HEK293 (cell line): ENCODE measurements around the gene CPA2.

Source experiments
- CTCF ChIA-PET: fragments of 350-600 bp; formaldehyde crosslinking; extraction: SDS; loops from one replicate; lab custom pipeline; 2021; ENCODE audit warnings: antibody characterized with exemption; lab: Yijun Ruan, JAX
- POLR2A ChIA-PET: fragments of 300-600 bp; formaldehyde crosslinking; extraction: SDS; loops from one replicate; lab custom pipeline; 2020; ENCODE audit warnings: antibody characterized with exemption, inconsistent platforms; lab: Yijun Ruan, JAX
- H3K27ac ChIP-seq: fragments of 200-500 bp; sonication (Bioruptor generic); 2 replicates; pipeline ENCODE4 v1.5.1; 2014; ENCODE audit warnings: low read depth, low read length, control low read depth, inconsistent platforms; ENCODE audit errors: extremely low read depth
- H3K36me3 ChIP-seq, 2 experiments: fragments of 200-500 bp in 1 of 2; sonication (Bioruptor generic) in 1 of 2; 1 replicate in 1 of 2; 2 replicates in 1 of 2; pipeline ENCODE4 v1.5.1; 2014 to 2017; ENCODE audit warnings: inconsistent platforms in 2 of 2, low read length in 2 of 2; ENCODE audit not compliant: control insufficient read depth in 2 of 2, insufficient read depth in 1 of 2
- H3K4me1 ChIP-seq: fragments of 200-500 bp; sonication (Bioruptor generic); 2 replicates; pipeline ENCODE4 v1.5.1; 2014; ENCODE audit warnings: mild to moderate bottlenecking, low read length, inconsistent platforms; ENCODE audit not compliant: control insufficient read depth, insufficient read depth
- H3K4me3 ChIP-seq: 2 replicates; pipeline ENCODE4 v1.5.1; 2011; ENCODE audit warnings: low read depth, mild to moderate bottlenecking, control low read depth, low read length, moderate library complexity
- H3K9me3 ChIP-seq: fragments of 200-500 bp; sonication (Bioruptor generic); 2 replicates; pipeline ENCODE4 v1.5.1; 2014; ENCODE audit warnings: low read depth, low read length, inconsistent platforms; ENCODE audit not compliant: control insufficient read depth, insufficient read depth
- FEZF1 ChIP-seq: fragments of 450-650 bp; formaldehyde crosslinking; IDR thresholded peaks from 2 replicates; pipeline ENCODE4 v1.5.1; 2016; ENCODE audit warnings: missing biosample characterization, missing genetic modification characterization
- GLIS1 ChIP-seq: fragments of 450-650 bp; formaldehyde crosslinking; IDR thresholded peaks from 2 replicates; pipeline ENCODE4 v1.5.1; 2016; ENCODE audit warnings: missing biosample characterization, missing genetic modification characterization
- KLF9 ChIP-seq: fragments of 450-650 bp; formaldehyde crosslinking; IDR thresholded peaks from 2 replicates; pipeline ENCODE4 v1.5.1; 2016; ENCODE audit warnings: missing biosample characterization, missing genetic modification characterization, low read depth
- PRDM4 ChIP-seq: fragments of 450-650 bp; formaldehyde crosslinking; IDR thresholded peaks from 2 replicates; pipeline ENCODE4 v1.5.1; 2017; ENCODE audit warnings: missing biosample characterization, missing genetic modification characterization
- ZFP69B ChIP-seq: fragments of 450-650 bp; formaldehyde crosslinking; IDR thresholded peaks from 2 replicates; pipeline ENCODE4 v1.5.1; 2016; ENCODE audit warnings: missing biosample characterization, missing genetic modification characterization
- ZNF169 ChIP-seq: fragments of 450-650 bp; formaldehyde crosslinking; IDR thresholded peaks from 2 replicates; pipeline ENCODE4 v1.5.1; 2016; ENCODE audit warnings: missing biosample characterization, missing genetic modification characterization
- ZNF223 ChIP-seq: fragments of 450-650 bp; formaldehyde crosslinking; IDR thresholded peaks from 2 replicates; pipeline ENCODE4 v1.5.1; 2016; ENCODE audit warnings: missing biosample characterization, missing genetic modification characterization
- ZNF23 ChIP-seq: fragments of 450-650 bp; formaldehyde crosslinking; IDR thresholded peaks from 2 replicates; pipeline ENCODE4 v1.5.1; 2016; ENCODE audit warnings: missing biosample characterization, missing genetic modification characterization, borderline replicate concordance
- ZNF350 ChIP-seq: fragments of 450-650 bp; formaldehyde crosslinking; IDR thresholded peaks from 2 replicates; pipeline ENCODE4 v1.5.0; 2017; ENCODE audit warnings: missing biosample characterization, mild to moderate bottlenecking, missing genetic modification characterization
- ZNF426 ChIP-seq: fragments of 450-650 bp; formaldehyde crosslinking; IDR thresholded peaks from 2 replicates; pipeline ENCODE4 v1.5.1; 2017; ENCODE audit warnings: missing biosample characterization, missing genetic modification characterization, mild to moderate bottlenecking, inconsistent platforms, moderate library complexity
- ZNF544 ChIP-seq: fragments of 450-650 bp; formaldehyde crosslinking; IDR thresholded peaks from 2 replicates; pipeline ENCODE4 v1.5.0; 2017; ENCODE audit warnings: missing biosample characterization, missing genetic modification characterization
- ZNF571 ChIP-seq: fragments of 450-650 bp; formaldehyde crosslinking; IDR thresholded peaks from 2 replicates; pipeline ENCODE4 v1.5.0; 2017; ENCODE audit warnings: missing biosample characterization, missing genetic modification characterization
- ZNF626 ChIP-seq: fragments of 450-650 bp; sonication (Bioruptor Pico); formaldehyde crosslinking; IDR thresholded peaks from 2 replicates; pipeline ENCODE4 v1.5.1; 2018; ENCODE audit warnings: missing biosample characterization, missing genetic modification characterization, inconsistent platforms
- ZNF645 ChIP-seq: fragments of 450-650 bp; formaldehyde crosslinking; IDR thresholded peaks from 2 replicates; pipeline ENCODE4; 2016; ENCODE audit warnings: missing biosample characterization, missing genetic modification characterization
- ZNF707 ChIP-seq: fragments of 450-650 bp; formaldehyde crosslinking; IDR thresholded peaks from 2 replicates; pipeline ENCODE4 v1.5.1; 2016; ENCODE audit warnings: missing biosample characterization, missing genetic modification characterization
- ZNF747 ChIP-seq: fragments of 450-650 bp; formaldehyde crosslinking; IDR thresholded peaks from 2 replicates; pipeline ENCODE4 v1.5.1; 2016; ENCODE audit warnings: missing biosample characterization, missing genetic modification characterization
- ZNF830 ChIP-seq: fragments of 450-650 bp; IDR thresholded peaks from 2 replicates; pipeline ENCODE4 v1.5.0; 2018; ENCODE audit warnings: missing biosample characterization, missing genetic modification characterization, low read depth, mild to moderate bottlenecking, moderate library complexity
- ZXDB ChIP-seq: fragments of 450-650 bp; formaldehyde crosslinking; IDR thresholded peaks from 2 replicates; pipeline ENCODE4 v1.5.1; 2016; ENCODE audit warnings: missing biosample characterization, missing genetic modification characterization
- TF ChIP-seq, protein P1 (sequence below): fragments of 450-650 bp; formaldehyde crosslinking; IDR thresholded peaks from 2 replicates; pipeline ENCODE4 v1.5.1; 2017; ENCODE audit warnings: missing biosample characterization, missing genetic modification characterization
- TF ChIP-seq, protein P2 (sequence below): fragments of 450-650 bp; formaldehyde crosslinking; IDR thresholded peaks from 2 replicates; pipeline ENCODE4 v1.5.1; 2016; ENCODE audit warnings: missing biosample characterization, missing genetic modification characterization
- TF ChIP-seq, protein P3 (sequence below): IDR thresholded peaks from 2 replicates; pipeline ENCODE4 v1.6.1; 2011; ENCODE audit warnings: mild to moderate bottlenecking, low read depth, low read length, borderline replicate concordance

Gene CPA2

DNA sequence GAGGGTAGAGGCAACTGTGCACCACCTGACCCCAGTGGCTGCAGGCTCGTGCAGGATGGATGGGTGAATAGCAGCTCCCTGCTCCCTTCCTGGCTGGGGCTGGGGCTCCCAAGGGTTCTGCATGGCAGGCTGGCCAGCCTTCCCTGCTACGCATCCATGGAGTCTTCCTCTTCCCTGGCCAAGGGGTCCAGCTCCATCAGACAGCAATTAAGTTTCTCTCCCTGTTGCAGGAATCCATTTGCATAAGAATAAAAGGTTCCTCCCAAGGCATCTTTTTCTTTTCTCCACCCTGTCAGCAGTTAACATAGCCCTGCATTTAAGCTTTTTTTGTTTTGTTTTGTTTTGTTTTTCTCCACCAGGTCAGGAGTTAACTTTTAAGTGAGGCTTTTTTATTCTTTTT is 10.0 kb upstream of the CPA2 start:
- no peak overlapping the region for H3K27ac ChIP-seq
- no peak overlapping the region for H3K4me3 ChIP-seq
- ChIA-PET POLR2A (no interaction called here), CTCF (no interaction called here)
- no peaks in the 10 kb centered on the region for H3K36me3 ChIP-seq
- TF ChIP-seq, protein P1, sequence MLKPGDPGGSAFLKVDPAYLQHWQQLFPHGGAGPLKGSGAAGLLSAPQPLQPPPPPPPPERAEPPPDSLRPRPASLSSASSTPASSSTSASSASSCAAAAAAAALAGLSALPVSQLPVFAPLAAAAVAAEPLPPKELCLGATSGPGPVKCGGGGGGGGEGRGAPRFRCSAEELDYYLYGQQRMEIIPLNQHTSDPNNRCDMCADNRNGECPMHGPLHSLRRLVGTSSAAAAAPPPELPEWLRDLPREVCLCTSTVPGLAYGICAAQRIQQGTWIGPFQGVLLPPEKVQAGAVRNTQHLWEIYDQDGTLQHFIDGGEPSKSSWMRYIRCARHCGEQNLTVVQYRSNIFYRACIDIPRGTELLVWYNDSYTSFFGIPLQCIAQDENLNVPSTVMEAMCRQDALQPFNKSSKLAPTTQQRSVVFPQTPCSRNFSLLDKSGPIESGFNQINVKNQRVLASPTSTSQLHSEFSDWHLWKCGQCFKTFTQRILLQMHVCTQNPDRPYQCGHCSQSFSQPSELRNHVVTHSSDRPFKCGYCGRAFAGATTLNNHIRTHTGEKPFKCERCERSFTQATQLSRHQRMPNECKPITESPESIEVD (tag by site-specific recombination) = no peak
- TF ChIP-seq PRDM4 (tag by site-specific recombination) (no peak), FEZF1 (no peak), ZXDB (tag by site-specific recombination) (no peak), ZFP69B (tag by site-specific recombination) (no peak), ZNF747 (tag by site-specific recombination) (no peak), ZNF223 (tag by site-specific recombination) (no peak), ZNF707 (no peak), ZNF645 (tag by site-specific recombination) (no peak), ZNF544 (tag by site-specific recombination) (no peak)
- no peaks in the 10 kb centered on the region for H3K9me3 ChIP-seq
- no peaks in the 10 kb centered on the region for H3K4me1 ChIP-seq

GRCh38 chr7:130258494-130259078 is 8.1 kb upstream of the CPA2 start:
- ChIA-PET POLR2A (no interaction called here), CTCF (interaction anchor here (0.6 to 1.1 kb wide), 4 partner anchors 16 to 463 kb away, joined by 3 to 5 read pairs (median 4); no protein-coding TSS in a partner anchor)
- TF ChIP-seq ZNF350 (tag by site-specific recombination) (no peak), ZNF426 (tag by site-specific recombination) (no peak), ZNF23 (tag by site-specific recombination) (no peak), ZNF626 (tag by site-specific recombination) (0 out of 2 replicates have a peak, but pooled peaks have one; percentile 53), GLIS1 (tag by site-specific recombination) (no peak), ZNF169 (tag by site-specific recombination) (no peak), ZNF571 (tag by site-specific recombination) (no peak), ZNF830 (tag by site-specific recombination) (no peak), KLF9 (tag by site-specific recombination) (no peak)
- TF ChIP-seq, protein P2, sequence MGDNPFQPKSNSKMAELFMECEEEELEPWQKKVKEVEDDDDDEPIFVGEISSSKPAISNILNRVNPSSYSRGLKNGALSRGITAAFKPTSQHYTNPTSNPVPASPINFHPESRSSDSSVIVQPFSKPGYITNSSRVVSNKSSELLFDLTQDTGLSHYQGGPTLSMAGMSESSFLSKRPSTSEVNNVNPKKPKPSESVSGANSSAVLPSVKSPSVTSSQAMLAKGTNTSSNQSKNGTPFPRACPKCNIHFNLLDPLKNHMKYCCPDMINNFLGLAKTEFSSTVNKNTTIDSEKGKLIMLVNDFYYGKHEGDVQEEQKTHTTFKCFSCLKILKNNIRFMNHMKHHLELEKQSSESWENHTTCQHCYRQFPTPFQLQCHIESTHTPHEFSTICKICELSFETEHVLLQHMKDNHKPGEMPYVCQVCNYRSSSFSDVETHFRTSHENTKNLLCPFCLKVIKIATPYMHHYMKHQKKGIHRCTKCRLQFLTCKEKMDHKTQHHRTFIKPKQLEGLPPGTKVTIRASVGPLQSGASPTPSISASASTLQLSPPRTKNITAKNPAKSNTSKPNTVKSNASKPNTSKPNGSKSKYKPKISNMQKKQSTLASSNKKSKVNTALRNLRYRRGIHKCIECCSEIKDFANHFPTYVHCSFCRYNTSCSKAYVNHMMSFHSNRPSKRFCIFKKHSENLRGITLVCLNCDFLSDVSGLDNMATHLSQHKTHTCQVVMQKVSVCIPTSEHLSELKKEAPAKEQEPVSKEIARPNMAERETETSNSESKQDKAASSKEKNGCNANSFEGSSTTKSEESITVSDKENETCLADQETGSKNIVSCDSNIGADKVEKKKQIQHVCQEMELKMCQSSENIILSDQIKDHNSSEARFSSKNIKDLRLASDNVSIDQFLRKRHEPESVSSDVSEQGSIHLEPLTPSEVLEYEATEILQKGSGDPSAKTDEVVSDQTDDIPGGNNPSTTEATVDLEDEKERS (tag by site-specific recombination) = peak; percentile 89; the same call in 1 of the 2 replicates
- TF ChIP-seq, protein P3, sequence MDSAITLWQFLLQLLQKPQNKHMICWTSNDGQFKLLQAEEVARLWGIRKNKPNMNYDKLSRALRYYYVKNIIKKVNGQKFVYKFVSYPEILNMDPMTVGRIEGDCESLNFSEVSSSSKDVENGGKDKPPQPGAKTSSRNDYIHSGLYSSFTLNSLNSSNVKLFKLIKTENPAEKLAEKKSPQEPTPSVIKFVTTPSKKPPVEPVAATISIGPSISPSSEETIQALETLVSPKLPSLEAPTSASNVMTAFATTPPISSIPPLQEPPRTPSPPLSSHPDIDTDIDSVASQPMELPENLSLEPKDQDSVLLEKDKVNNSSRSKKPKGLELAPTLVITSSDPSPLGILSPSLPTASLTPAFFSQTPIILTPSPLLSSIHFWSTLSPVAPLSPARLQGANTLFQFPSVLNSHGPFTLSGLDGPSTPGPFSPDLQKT = no peak

More at GRCh38 chr7:130258494-130259078, 8.1 kb upstream of the CPA2 start:
- H3K36me3 ChIP-seq = no peaks in the 10 kb centered on the region
- H3K27ac ChIP-seq = no peak overlapping the region
- no peak overlapping the region for H3K4me3 ChIP-seq
- H3K9me3 ChIP-seq = no peaks in the 10 kb centered on the region
- H3K4me1 ChIP-seq = no peaks in the 10 kb centered on the region
